Stimulated activated CD4-positive, alpha-beta T cell treated with anti-CD3 and anti-CD28 coated beads, Interleukin-4, amount 100 ng/mL, for 48 hours (primary cell): ENCODE data around the gene PMS2.
"Not testable (repeated sequence)": the region's sequence is repeated elsewhere in the genome, so short reads cannot be mapped to it uniquely, and the experiment has no call there.

ENCODE experiments used
- DNase-seq, 2 donors: peaks; one replicate each; pipeline ENCODE4 v3.0.0-alpha.2; 2020; ENCODE audit warnings: low read depth in 2 of 2

PMS2 gene

GRCh38 chr7:6016653-6016966 is 7.8 kb upstream of the PMS2 start:
- DNase-seq: no peak

- no peak for DNase-seq
These were observed 7.2 kb upstream of the PMS2 start for GRCh38 chr7:6015917-6016652.

- no peak for DNase-seq
These were observed 3.7 kb upstream of the PMS2 start for GRCh38 chr7:6012355-6013104.

- no peak for DNase-seq
These were observed 2.7 kb upstream of the PMS2 start for GRCh38 chr7:6011541-6011940.

- DNase-seq: not testable (repeated sequence)
These were observed 1.5 kb upstream of the PMS2 start for GRCh38 chr7:6010370-6010769.

GRCh38 chr7:6007835-6008590 is 836 bp downstream of the PMS2 start:
- DNase-seq: not testable (repeated sequence)

GRCh38 chr7:6007386-6007785 is 1.5 kb downstream of the PMS2 start:
- no peak for DNase-seq

GRCh38 chr7:5997210-5997808 is 11.5 kb downstream of the PMS2 start:
- no peak for DNase-seq

- DNase-seq: not testable (repeated sequence)
These were observed 21.8 kb downstream of the PMS2 start for GRCh38 chr7:5987061-5987460.

GRCh38 chr7:5979680-5980314 is 29.1 kb downstream of the PMS2 start:
- not testable (repeated sequence) for DNase-seq

- not testable (repeated sequence) for DNase-seq
These were observed 35.3 kb downstream of the PMS2 start for GRCh38 chr7:5973580-5973979.

GRCh38 chr7:5970347-5970911 is 38.4 kb downstream of the PMS2 start, which contains the start of gene RSPH10B:
Gene RSPH10B, minus strand, starts transcription at chr7:5970689. Its CDS starts 3,573 bp downstream, at chr7:5967116.
- DNase-seq: not testable (repeated sequence)

- DNase-seq: not testable (repeated sequence)
These were observed 45.0 kb downstream of the PMS2 start for GRCh38 chr7:5963810-5964209.

GRCh38 chr7:5963205-5963604 is 45.6 kb downstream of the PMS2 start:
- DNase-seq: not testable (repeated sequence)

GRCh38 chr7:5934945-5935450 is 73.9 kb downstream of the PMS2 start:
- not testable (repeated sequence) for DNase-seq

GRCh38 chr7:5931905-5932644 is 76.8 kb downstream of the PMS2 start:
- DNase-seq: not testable (repeated sequence)

- not testable (repeated sequence) for DNase-seq
These were observed 77.6 kb downstream of the PMS2 start for GRCh38 chr7:5931250-5931649.

GRCh38 chr7:5930290-5930689 is 78.6 kb downstream of the PMS2 start:
- not testable (repeated sequence) for DNase-seq

GRCh38 chr7:5926263-5926870 is 82.5 kb downstream of the PMS2 start:
- DNase-seq: not testable (repeated sequence)

GRCh38 chr7:5924630-5925029 is 84.2 kb downstream of the PMS2 start:
- not testable (repeated sequence) for DNase-seq
